ENCODE data around the gene NTRK2. TPM values are rescaled to one million over a fixed set of nuclear protein-coding genes. Genes with fewer than 3 reads are reported as not detected.

The NTRK2 gene
- total RNA-seq, 2 experiments from 2014 or later, result 0.06 TPM; not detected in 1

DNA sequence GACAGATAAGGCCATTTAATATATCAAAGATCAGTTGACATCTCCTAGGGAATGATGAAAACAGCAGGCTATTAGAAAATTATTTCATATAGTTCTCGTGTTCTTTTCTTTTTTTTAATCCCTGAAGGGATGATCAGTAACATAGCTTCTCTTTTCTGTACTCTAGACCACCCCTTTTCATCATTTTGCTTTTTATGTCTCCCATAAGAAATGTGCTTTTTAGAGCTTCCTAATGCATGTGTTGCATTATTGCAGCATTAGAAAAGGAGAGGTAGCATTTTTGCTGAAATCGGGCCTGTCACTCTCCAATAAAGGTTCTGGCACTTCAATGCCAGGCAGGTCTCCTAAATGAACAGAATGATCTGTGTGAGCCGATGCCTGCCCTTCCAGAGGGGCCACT is 143.3 kb downstream of the NTRK2 start:
- no peak overlapping the region for H3K4me3 ChIP-seq (ENCODE audit: low read depth, low read length, poor library complexity, severe bottlenecking)
- H3K4me2 ChIP-seq (ENCODE audit: low read length), result no peak overlapping the region
- H3K4me1 ChIP-seq (ENCODE audit: insufficient read depth, low read length, poor library complexity, severe bottlenecking), result no peaks in the 10 kb centered on the region
- no peak overlapping the region for H2AFZ ChIP-seq (ENCODE audit: low read length)
- POLR2A ChIA-PET, result interaction anchor here (1.7 kb wide), 1 partner anchor 12 kb away, joined by 4 read pairs; no protein-coding TSS in a partner anchor
- no peak for DNase-seq (ENCODE audit: low spot score)
- no peak for TF ChIP-seq EZH2phosphoT487 (IDR thresholded peaks at IDR 0.05; ENCODE audit: borderline replicate concordance, low read depth, low read length)
- TF ChIP-seq, protein P1, sequence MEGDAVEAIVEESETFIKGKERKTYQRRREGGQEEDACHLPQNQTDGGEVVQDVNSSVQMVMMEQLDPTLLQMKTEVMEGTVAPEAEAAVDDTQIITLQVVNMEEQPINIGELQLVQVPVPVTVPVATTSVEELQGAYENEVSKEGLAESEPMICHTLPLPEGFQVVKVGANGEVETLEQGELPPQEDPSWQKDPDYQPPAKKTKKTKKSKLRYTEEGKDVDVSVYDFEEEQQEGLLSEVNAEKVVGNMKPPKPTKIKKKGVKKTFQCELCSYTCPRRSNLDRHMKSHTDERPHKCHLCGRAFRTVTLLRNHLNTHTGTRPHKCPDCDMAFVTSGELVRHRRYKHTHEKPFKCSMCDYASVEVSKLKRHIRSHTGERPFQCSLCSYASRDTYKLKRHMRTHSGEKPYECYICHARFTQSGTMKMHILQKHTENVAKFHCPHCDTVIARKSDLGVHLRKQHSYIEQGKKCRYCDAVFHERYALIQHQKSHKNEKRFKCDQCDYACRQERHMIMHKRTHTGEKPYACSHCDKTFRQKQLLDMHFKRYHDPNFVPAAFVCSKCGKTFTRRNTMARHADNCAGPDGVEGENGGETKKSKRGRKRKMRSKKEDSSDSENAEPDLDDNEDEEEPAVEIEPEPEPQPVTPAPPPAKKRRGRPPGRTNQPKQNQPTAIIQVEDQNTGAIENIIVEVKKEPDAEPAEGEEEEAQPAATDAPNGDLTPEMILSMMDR (conservative IDR thresholded peaks at IDR 0.05; ENCODE audit: low read length), result no peak
- no peaks in the 10 kb centered on the region for H3K9me2 ChIP-seq (ENCODE audit: insufficient read depth, low read length)
- no peaks in the 10 kb centered on the region for H3K9me3 ChIP-seq (ENCODE audit: low read length)
- H3K79me2 ChIP-seq (ENCODE audit: insufficient read depth, low read depth, low read length), result no peaks in the 10 kb centered on the region
- BruUV-seq (replicated peaks), result no TSS peak
- CTCF ChIA-PET (ENCODE audit: unreplicated experiment), result no interaction called here
- no peak overlapping the region for H3K27ac ChIP-seq (ENCODE audit: low read depth, low read length, poor library complexity, severe bottlenecking)
- intact Hi-C loops (cut with micrococcal nuclease; ENCODE audit: unreplicated experiment), result no loop called here
- no peaks in the 10 kb centered on the region for H3K36me3 ChIP-seq (ENCODE audit: insufficient read depth, low read length)
- no peaks in the 10 kb centered on the region for H4K20me1 ChIP-seq (ENCODE audit: insufficient read depth, low read length)

GRCh38 chr9:84815554-84815953 is 146.0 kb downstream of the NTRK2 start:
- CTCF ChIA-PET (ENCODE audit: unreplicated experiment), result no interaction called here
- Histone ChIP-seq H4K20me1 (ENCODE audit: insufficient read depth, low read length) (no peaks in the 10 kb centered on the region), H3K4me2 (ENCODE audit: low read length) (no peak overlapping the region), H2AFZ (ENCODE audit: low read length) (no peak overlapping the region), H3K36me3 (ENCODE audit: insufficient read depth, low read length) (no peaks in the 10 kb centered on the region), H3K4me1 (ENCODE audit: insufficient read depth, low read length, poor library complexity, severe bottlenecking) (no peaks in the 10 kb centered on the region), H3K9me3 (ENCODE audit: low read length) (no peaks in the 10 kb centered on the region), H3K79me2 (ENCODE audit: insufficient read depth, low read depth, low read length) (no peaks in the 10 kb centered on the region), H3K4me3 (ENCODE audit: low read depth, low read length, poor library complexity, severe bottlenecking) (no peak overlapping the region), H3K9me2 (ENCODE audit: insufficient read depth, low read length) (no peaks in the 10 kb centered on the region), H3K27ac (ENCODE audit: low read depth, low read length, poor library complexity, severe bottlenecking) (no peak overlapping the region)
- TF ChIP-seq EZH2phosphoT487 (IDR thresholded peaks at IDR 0.05; ENCODE audit: borderline replicate concordance, low read depth, low read length), result no peak
- TF ChIP-seq, protein P1 (conservative IDR thresholded peaks at IDR 0.05; ENCODE audit: low read length), result no peak
- no peak for DNase-seq (ENCODE audit: low spot score)
- intact Hi-C loops (cut with micrococcal nuclease; ENCODE audit: unreplicated experiment), result no loop called here
- POLR2A ChIA-PET, result no interaction called here
- BruUV-seq (replicated peaks), result no TSS peak

- intact Hi-C loops (cut with micrococcal nuclease; ENCODE audit: unreplicated experiment), result no loop called here
- no peak overlapping the region for H3K27ac ChIP-seq (ENCODE audit: low read depth, low read length, poor library complexity, severe bottlenecking)
- H2AFZ ChIP-seq (ENCODE audit: low read length), result no peak overlapping the region
- no peaks in the 10 kb centered on the region for H3K36me3 ChIP-seq (ENCODE audit: insufficient read depth, low read length)
- CTCF ChIA-PET (ENCODE audit: unreplicated experiment), result no interaction called here
- no peaks in the 10 kb centered on the region for H3K79me2 ChIP-seq (ENCODE audit: insufficient read depth, low read depth, low read length)
- no peaks in the 10 kb centered on the region for H3K9me3 ChIP-seq (ENCODE audit: low read length)
- TF ChIP-seq EZH2phosphoT487 (IDR thresholded peaks at IDR 0.05; ENCODE audit: borderline replicate concordance, low read depth, low read length), result no peak
- TF ChIP-seq, protein P1 (conservative IDR thresholded peaks at IDR 0.05; ENCODE audit: low read length), result no peak
- DNase-seq (ENCODE audit: low spot score), result no peak
- no peaks in the 10 kb centered on the region for H3K9me2 ChIP-seq (ENCODE audit: insufficient read depth, low read length)
- POLR2A ChIA-PET, result no interaction called here
- H3K4me2 ChIP-seq (ENCODE audit: low read length), result no peak overlapping the region
- no peaks in the 10 kb centered on the region for H4K20me1 ChIP-seq (ENCODE audit: insufficient read depth, low read length)
- H3K4me3 ChIP-seq (ENCODE audit: low read depth, low read length, poor library complexity, severe bottlenecking), result no peak overlapping the region
- no peaks in the 10 kb centered on the region for H3K4me1 ChIP-seq (ENCODE audit: insufficient read depth, low read length, poor library complexity, severe bottlenecking)
- BruUV-seq (replicated peaks), result no TSS peak
Measured at GRCh38 chr9:84817038-84817437, 147.5 kb downstream of the NTRK2 start.

Measured in OCI-LY7 (cell line).